WTC11 (cell line): ENCODE measurements around the gene NIPA2. TPM values are rescaled to one million over a fixed set of nuclear protein-coding genes. Genes with fewer than 3 reads are reported as not detected.

Experiments used
- ATAC-seq: fragments of 200-7000 bp; cut with Tn5 transposase; 2 replicates; pipeline ENCODE4 v1.10.0; 2021; ENCODE audit warnings: mild to moderate bottlenecking, moderate library complexity
- CTCF ChIA-PET: fragments of 300-600 bp; sonication (Branson Sonifier 250); formaldehyde crosslinking; loops from one replicate; lab custom pipeline; 2021; ENCODE audit warnings: antibody characterized with exemption; lab: Charles Lee
- POLR2A ChIA-PET: fragments of 350-600 bp; sonication (Branson Sonifier 250); formaldehyde crosslinking; loops from one replicate; lab custom pipeline; 2021; ENCODE audit warnings: antibody characterized with exemption; lab: Charles Lee
- DNase-seq: peaks from one replicate; pipeline ENCODE4 v3.0.0; 2021; ENCODE audit warnings: low spot score
- H3K27ac Mint-ChIP-seq: 2 replicates; pipeline ENCODE4 v1.8.0; 2021; ENCODE audit warnings: mixed read lengths
- H3K27me3 Mint-ChIP-seq: 2 replicates; pipeline ENCODE4 v1.8.0; 2021; ENCODE audit warnings: low read depth, mild to moderate bottlenecking, moderate library complexity, mixed read lengths
- H3K36me3 Mint-ChIP-seq: 2 replicates; pipeline ENCODE4 v1.8.0; 2021; ENCODE audit warnings: mixed read lengths
- H3K4me1 Mint-ChIP-seq: 2 replicates; pipeline ENCODE4 v1.8.0; 2022; ENCODE audit warnings: mixed read lengths
- H3K4me3 Mint-ChIP-seq: 2 replicates; pipeline ENCODE4 v1.8.0; 2021; ENCODE audit warnings: mild to moderate bottlenecking, moderate library complexity, mixed read lengths
- H3K9me3 Mint-ChIP-seq: 2 replicates; pipeline ENCODE4 v1.8.0; 2021; ENCODE audit warnings: mixed read lengths
- ATF1 ChIP-seq: sonication (generic); formaldehyde crosslinking; IDR thresholded peaks from 2 replicates; pipeline ENCODE4 v1.8.1; 2023; ENCODE audit warnings: mild to moderate bottlenecking, moderate library complexity, missing genetic modification reagents
- CREB1 ChIP-seq: sonication (generic); formaldehyde crosslinking; IDR thresholded peaks from 2 replicates; pipeline ENCODE4 v1.8.0; 2023; ENCODE audit warnings: mild to moderate bottlenecking, missing genetic modification reagents
- EMX1 ChIP-seq: fragments of 250-450 bp; sonication (Bioruptor Pico); IDR thresholded peaks from 2 replicates; pipeline ENCODE4 v1.8.0; 2021; ENCODE audit warnings: mild to moderate bottlenecking
- IRF2 ChIP-seq: sonication (generic); formaldehyde crosslinking; IDR thresholded peaks from 2 replicates; pipeline ENCODE4 v1.8.0; 2022; ENCODE audit warnings: low read depth, missing genetic modification reagents, borderline replicate concordance
- JUN ChIP-seq: sonication (generic); formaldehyde crosslinking; IDR thresholded peaks from 2 replicates; pipeline ENCODE4 v1.8.0; 2023; ENCODE audit warnings: mild to moderate bottlenecking, missing genetic modification reagents
- NFE2L1 ChIP-seq: sonication (generic); formaldehyde crosslinking; IDR thresholded peaks from 2 replicates; pipeline ENCODE4 v1.8.1; 2023; ENCODE audit warnings: missing genetic modification reagents
- NR2C2 ChIP-seq: sonication (generic); formaldehyde crosslinking; IDR thresholded peaks from 2 replicates; pipeline ENCODE4 v1.8.0; 2022; ENCODE audit warnings: mild to moderate bottlenecking, missing genetic modification reagents
- PRRX2 ChIP-seq: fragments of 250-450 bp; sonication (Bioruptor Pico); IDR thresholded peaks from 2 replicates; pipeline ENCODE4 v1.8.0; 2021; ENCODE audit warnings: mild to moderate bottlenecking
- RORB ChIP-seq: fragments of 250-450 bp; sonication (Bioruptor Pico); IDR thresholded peaks from 2 replicates; pipeline ENCODE4 v1.9.0; 2021; ENCODE audit warnings: mild to moderate bottlenecking
- TCF7 ChIP-seq: sonication (generic); formaldehyde crosslinking; IDR thresholded peaks from 2 replicates; pipeline ENCODE4 v1.8.0; 2022; ENCODE audit warnings: mild to moderate bottlenecking, low read depth, missing genetic modification reagents, moderate library complexity
- ZNF263 ChIP-seq: sonication (generic); formaldehyde crosslinking; IDR thresholded peaks from 2 replicates; pipeline ENCODE4 v1.8.1; 2022; ENCODE audit warnings: low read depth, mild to moderate bottlenecking, moderate library complexity, missing genetic modification reagents
- ZNF416 ChIP-seq: fragments of 250-450 bp; sonication (Bioruptor Pico); IDR thresholded peaks from 2 replicates; pipeline ENCODE4 v1.9.0; 2021; ENCODE audit warnings: mild to moderate bottlenecking, inconsistent platforms
- ZNF423 ChIP-seq: fragments of 250-450 bp; sonication (Bioruptor Pico); IDR thresholded peaks from 2 replicates; pipeline ENCODE4 v2.1.2; 2022; ENCODE audit warnings: mild to moderate bottlenecking, moderate library complexity
- ZNF671 ChIP-seq: fragments of 250-450 bp; sonication (Bioruptor Pico); IDR thresholded peaks from 2 replicates; pipeline ENCODE4 v1.8.0; 2021; ENCODE audit warnings: mild to moderate bottlenecking
- total RNA-seq: library from RNA; stranded (reverse); gene quantifications from 3 replicates; pipeline ENCODE4 v1.2.3, GENCODE V29; 2021
- TF ChIP-seq, protein P1 (sequence below): sonication (generic); formaldehyde crosslinking; IDR thresholded peaks from 2 replicates; pipeline ENCODE4 v1.8.0; 2022; ENCODE audit warnings: mild to moderate bottlenecking, missing genetic modification reagents
- TF ChIP-seq, protein P2 (sequence below): sonication (generic); formaldehyde crosslinking; IDR thresholded peaks from 2 replicates; pipeline ENCODE4 v1.8.1; 2023; ENCODE audit warnings: mild to moderate bottlenecking, missing genetic modification reagents
- TF ChIP-seq, protein P3 (sequence below): fragments of 250-450 bp; sonication (Bioruptor Pico); IDR thresholded peaks from 2 replicates; pipeline ENCODE4 v1.9.0; 2021; ENCODE audit warnings: mild to moderate bottlenecking, borderline replicate concordance
- TF ChIP-seq, protein P4 (sequence below): fragments of 250-450 bp; sonication (Bioruptor Pico); IDR thresholded peaks from 2 replicates; pipeline ENCODE4 v1.9.0; 2021; ENCODE audit warnings: mild to moderate bottlenecking
- TF ChIP-seq, protein P5 (sequence below): sonication (generic); formaldehyde crosslinking; IDR thresholded peaks from 2 replicates; pipeline ENCODE4 v1.8.1; 2022; ENCODE audit warnings: missing genetic modification reagents, borderline replicate concordance

Gene NIPA2
- total RNA-seq, 1 experiment from 2014 or later: 79.5 TPM

DNA sequence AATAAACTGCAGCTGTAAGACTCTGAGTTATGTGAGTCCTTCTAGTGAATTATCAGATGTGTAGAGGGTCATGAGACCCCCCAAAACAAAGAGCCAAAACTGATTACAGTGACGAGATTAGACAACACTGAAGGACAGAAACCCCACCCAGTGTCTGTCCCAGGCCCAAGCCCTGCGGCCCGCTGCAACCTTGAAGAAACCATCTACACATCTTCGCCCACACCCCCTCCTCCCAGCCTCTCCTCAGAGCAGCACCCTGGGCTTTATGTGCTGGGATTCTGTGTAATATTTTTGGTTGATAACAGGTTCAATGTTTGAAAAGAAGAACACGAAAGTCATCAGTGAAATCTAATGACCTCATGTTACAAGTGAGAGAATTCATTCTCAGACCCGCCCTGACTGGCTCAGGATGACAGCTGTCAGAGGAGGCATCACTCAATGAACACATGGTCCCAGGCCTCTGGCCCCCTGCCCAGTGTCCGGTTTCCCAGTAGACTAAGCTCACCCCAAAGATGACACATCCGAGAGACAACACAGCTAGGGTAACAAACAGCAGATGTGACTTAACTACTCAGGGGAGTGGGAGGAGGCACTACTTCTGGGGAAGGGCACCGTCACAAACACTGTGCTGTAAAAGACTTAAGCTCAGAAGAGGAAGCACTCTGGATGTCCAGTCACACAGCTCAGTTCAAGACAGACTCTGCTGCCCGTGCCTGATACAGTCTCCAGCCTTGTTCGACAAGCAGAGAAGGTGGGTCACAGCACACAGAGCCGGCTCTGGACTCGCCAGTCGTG is 48.9 kb downstream of the NIPA2 start (continued):
- TF ChIP-seq, protein P1, sequence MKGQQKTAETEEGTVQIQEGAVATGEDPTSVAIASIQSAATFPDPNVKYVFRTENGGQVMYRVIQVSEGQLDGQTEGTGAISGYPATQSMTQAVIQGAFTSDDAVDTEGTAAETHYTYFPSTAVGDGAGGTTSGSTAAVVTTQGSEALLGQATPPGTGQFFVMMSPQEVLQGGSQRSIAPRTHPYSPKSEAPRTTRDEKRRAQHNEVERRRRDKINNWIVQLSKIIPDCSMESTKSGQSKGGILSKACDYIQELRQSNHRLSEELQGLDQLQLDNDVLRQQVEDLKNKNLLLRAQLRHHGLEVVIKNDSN (CRISPR knock-in tag): no peak

DNA sequence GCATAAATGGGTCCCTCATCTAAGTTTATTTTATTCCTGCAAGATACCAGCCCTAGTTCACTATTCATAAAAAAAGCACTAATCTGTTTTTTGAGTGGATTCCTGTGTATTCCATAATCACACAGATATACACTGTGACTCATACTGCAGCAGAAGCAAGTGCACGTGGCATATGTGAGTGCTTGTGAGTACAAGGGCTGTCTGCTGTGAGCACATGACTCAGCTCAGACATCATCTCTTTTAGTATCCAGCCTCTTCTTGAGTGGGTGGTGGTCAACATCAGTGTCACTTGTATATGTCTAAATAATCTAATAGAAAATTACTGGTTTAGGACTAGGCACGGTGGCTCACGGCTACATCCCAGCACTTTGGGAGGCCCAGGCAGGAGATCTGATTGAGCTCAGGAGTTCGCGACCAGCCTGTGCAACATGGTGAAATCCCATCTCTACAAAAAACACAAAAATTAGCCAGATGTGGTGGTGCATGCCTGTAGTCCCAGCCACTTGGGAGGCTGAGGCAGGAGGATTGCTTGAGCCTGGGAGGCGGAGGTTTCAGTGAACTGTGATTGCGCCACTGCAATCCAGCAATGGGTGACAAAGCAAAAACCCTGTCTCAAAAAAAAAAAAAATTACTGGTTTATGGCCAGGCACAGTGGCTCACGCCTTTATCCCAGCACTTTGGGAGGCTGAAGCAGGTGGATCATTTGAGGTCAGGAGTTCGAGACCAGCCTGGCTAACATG is 49.8 kb downstream of the NIPA2 start:
- DNase-seq (no peak), ATAC-seq (no peak)
- Mint-ChIP-seq H3K27me3 (no peaks in the 10 kb centered on the region), H3K4me1 (peaks cover 9% of the 10 kb centered on the region), H3K27ac (no peak overlapping the region), H3K36me3 (peaks cover 21% of the 10 kb centered on the region; the same call in 1 of the 2 replicates), H3K4me3 (no peak overlapping the region), H3K9me3 (no peaks in the 10 kb centered on the region)
- TF ChIP-seq, protein P2, sequence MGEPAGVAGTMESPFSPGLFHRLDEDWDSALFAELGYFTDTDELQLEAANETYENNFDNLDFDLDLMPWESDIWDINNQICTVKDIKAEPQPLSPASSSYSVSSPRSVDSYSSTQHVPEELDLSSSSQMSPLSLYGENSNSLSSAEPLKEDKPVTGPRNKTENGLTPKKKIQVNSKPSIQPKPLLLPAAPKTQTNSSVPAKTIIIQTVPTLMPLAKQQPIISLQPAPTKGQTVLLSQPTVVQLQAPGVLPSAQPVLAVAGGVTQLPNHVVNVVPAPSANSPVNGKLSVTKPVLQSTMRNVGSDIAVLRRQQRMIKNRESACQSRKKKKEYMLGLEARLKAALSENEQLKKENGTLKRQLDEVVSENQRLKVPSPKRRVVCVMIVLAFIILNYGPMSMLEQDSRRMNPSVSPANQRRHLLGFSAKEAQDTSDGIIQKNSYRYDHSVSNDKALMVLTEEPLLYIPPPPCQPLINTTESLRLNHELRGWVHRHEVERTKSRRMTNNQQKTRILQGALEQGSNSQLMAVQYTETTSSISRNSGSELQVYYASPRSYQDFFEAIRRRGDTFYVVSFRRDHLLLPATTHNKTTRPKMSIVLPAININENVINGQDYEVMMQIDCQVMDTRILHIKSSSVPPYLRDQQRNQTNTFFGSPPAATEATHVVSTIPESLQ: no peak
- TF ChIP-seq, protein P3, sequence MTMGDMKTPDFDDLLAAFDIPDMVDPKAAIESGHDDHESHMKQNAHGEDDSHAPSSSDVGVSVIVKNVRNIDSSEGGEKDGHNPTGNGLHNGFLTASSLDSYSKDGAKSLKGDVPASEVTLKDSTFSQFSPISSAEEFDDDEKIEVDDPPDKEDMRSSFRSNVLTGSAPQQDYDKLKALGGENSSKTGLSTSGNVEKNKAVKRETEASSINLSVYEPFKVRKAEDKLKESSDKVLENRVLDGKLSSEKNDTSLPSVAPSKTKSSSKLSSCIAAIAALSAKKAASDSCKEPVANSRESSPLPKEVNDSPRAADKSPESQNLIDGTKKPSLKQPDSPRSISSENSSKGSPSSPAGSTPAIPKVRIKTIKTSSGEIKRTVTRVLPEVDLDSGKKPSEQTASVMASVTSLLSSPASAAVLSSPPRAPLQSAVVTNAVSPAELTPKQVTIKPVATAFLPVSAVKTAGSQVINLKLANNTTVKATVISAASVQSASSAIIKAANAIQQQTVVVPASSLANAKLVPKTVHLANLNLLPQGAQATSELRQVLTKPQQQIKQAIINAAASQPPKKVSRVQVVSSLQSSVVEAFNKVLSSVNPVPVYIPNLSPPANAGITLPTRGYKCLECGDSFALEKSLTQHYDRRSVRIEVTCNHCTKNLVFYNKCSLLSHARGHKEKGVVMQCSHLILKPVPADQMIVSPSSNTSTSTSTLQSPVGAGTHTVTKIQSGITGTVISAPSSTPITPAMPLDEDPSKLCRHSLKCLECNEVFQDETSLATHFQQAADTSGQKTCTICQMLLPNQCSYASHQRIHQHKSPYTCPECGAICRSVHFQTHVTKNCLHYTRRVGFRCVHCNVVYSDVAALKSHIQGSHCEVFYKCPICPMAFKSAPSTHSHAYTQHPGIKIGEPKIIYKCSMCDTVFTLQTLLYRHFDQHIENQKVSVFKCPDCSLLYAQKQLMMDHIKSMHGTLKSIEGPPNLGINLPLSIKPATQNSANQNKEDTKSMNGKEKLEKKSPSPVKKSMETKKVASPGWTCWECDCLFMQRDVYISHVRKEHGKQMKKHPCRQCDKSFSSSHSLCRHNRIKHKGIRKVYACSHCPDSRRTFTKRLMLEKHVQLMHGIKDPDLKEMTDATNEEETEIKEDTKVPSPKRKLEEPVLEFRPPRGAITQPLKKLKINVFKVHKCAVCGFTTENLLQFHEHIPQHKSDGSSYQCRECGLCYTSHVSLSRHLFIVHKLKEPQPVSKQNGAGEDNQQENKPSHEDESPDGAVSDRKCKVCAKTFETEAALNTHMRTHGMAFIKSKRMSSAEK (CRISPR knock-in tag): no peak
- no peak for TF ChIP-seq JUN (CRISPR knock-in tag)
- TF ChIP-seq ZNF423: no peak
- TF ChIP-seq, protein P4, sequence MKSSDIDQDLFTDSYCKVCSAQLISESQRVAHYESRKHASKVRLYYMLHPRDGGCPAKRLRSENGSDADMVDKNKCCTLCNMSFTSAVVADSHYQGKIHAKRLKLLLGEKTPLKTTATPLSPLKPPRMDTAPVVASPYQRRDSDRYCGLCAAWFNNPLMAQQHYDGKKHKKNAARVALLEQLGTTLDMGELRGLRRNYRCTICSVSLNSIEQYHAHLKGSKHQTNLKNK: no peak
- no peak for TF ChIP-seq CREB1 (CRISPR knock-in tag)
- no peak for TF ChIP-seq EMX1 (CRISPR knock-in tag)
- ChIA-PET POLR2A (no interaction called here), CTCF (no interaction called here)

DNA sequence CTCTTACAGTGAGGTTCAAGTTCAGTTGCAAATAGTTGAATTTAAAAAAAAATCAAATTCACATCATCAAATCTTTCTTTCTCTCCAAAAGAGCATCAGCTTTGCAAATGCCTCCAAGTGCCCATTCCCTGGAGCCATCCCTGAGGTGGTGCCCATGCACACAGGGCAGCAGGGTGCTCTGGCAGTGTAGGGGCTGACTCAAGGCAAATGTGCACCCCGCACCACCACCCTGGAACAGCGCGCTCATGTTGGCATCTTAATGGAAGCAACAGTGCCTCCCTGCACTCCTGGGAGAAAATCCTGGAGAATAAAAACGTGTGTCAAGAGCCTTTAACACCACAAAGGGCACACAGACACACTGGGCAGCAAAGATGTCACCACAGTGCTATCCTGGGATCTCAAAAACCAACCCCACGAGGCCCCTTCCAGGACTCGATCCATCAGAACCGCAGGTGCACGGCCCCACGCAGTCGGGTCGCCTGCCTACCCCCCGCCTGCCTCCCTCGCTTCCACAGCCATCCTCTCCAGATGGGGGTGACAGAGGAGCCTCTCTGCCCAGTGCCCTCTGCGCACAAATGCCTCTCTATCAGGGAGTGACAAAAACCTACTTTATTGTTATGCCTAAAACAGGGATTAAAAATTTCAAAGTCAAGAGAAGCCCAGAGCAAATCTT is 50.8 kb downstream of the NIPA2 start:
- CTCF ChIA-PET: interaction anchor here (0.7 kb wide), 1 partner anchor 33 kb away, joined by 4 read pairs; no protein-coding TSS in a partner anchor
- Mint-ChIP-seq H3K4me3 (no peak overlapping the region), H3K4me1 (peaks cover 9% of the 10 kb centered on the region), H3K36me3 (peaks cover 27% of the 10 kb centered on the region; the same call in 1 of the 2 replicates), H3K9me3 (no peaks in the 10 kb centered on the region), H3K27ac (no peak overlapping the region; the same call in 1 of the 2 replicates), H3K27me3 (no peaks in the 10 kb centered on the region)
- POLR2A ChIA-PET: no interaction called here
- DNase-seq (no peak), ATAC-seq (no peak)
- no peak for TF ChIP-seq PRRX2 (CRISPR knock-in tag)
- no peak for TF ChIP-seq NR2C2 (CRISPR knock-in tag)
- TF ChIP-seq ZNF416: no peak
- TF ChIP-seq, protein P5, sequence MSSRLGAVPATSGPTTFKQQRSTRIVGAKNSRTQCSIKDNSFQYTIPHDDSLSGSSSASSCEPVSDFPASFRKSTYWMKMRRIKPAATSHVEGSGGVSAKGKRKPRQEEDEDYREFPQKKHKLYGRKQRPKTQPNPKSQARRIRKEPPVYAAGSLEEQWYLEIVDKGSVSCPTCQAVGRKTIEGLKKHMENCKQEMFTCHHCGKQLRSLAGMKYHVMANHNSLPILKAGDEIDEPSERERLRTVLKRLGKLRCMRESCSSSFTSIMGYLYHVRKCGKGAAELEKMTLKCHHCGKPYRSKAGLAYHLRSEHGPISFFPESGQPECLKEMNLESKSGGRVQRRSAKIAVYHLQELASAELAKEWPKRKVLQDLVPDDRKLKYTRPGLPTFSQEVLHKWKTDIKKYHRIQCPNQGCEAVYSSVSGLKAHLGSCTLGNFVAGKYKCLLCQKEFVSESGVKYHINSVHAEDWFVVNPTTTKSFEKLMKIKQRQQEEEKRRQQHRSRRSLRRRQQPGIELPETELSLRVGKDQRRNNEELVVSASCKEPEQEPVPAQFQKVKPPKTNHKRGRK (CRISPR knock-in tag): no peak
- no peak for TF ChIP-seq RORB (CRISPR knock-in tag)
- no peak for TF ChIP-seq ZNF263
- TF ChIP-seq TCF7 (CRISPR knock-in tag): no peak
- no peak for TF ChIP-seq IRF2 (CRISPR knock-in tag)
- no peak for TF ChIP-seq ZNF671 (CRISPR knock-in tag)
- TF ChIP-seq ATF1 (CRISPR knock-in tag): no peak
- TF ChIP-seq NFE2L1: no peak
